Measurements from ENCODE around the gene MBD5. TPM values are rescaled to one million over a fixed set of nuclear protein-coding genes. Genes with fewer than 3 reads are reported as not detected.
A peak's percentile ranks its signal among the peaks of the same experiment; 100 is the strongest.
"Not testable (repeated sequence)": the region's sequence is repeated elsewhere in the genome, so short reads cannot be mapped to it uniquely, and the experiment has no call there.

Gene MBD5
- 11.4 and 14.5 TPM in 2 replicates for total RNA-seq (2014; rRNA removed; shearing (Covaris generic))

DNA sequence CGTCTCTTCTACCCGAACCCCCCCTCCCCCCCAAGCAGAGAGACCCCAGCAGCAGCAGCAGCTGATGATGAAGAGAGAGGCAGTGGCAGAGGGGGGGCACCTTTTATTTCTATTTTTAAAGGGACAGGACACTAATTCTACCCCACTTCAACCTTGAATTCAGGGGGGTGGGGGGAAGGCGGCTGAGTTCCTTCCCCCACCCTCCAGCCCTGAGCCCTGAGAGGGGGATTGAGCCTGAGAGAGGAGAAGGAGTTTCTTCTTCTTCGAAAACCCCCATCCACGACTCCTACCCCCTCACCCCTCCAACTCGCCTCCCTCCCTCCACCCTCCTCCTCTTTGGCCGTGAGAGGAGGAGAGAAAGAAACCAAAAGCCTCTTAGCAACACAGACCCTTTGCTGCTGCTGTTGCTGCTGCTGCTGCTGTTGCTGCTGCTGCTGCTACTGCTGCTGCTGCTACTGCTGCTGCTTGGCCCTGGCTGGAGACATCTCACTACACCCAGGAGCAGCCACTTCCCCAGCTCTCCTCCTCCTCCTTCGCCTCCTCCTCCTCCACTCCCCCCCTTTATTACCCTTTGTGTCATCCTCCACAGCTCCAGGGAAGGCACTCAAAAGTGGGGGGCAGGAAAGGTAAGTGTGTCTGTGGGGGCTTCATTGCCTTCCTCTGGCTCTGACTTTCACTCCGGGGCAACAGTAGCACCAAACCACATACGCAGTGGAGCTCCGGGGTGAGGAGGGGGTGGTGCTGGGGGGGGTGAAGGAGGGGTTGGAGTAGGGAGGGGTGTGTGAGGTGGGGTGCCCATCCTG, at the start of gene MBD5:
Gene MBD5 (plus strand): TSS at position 33 of the 803 bp plus-strand sequence.
- in situ Hi-C loops (cut with HindIII; ENCODE audit: low sequenced_read_pairs): no loop called here
- DNase-seq (ENCODE audit: low spot score): no peak

DNA sequence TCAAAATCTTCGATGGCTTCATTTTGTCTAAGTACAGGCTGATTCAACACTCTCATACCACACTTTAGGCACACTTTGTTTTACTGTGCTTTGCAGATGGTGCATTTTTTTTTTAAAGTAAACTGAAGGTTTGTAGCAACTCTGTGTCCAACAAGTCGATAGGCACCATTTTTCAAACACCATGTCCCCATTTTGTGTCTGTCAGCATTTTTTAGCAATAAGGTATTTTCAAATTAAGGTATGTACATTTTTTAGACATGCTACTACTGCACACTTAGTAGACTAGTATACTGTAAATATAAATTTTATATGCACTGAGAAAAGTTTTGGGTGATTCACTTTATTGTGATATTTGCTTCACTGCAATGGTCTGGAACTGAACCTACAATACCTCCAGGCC, 44.8 kb upstream of the MBD5 start:
- in situ Hi-C loops (cut with HindIII; ENCODE audit: low sequenced_read_pairs): no loop called here
- DNase-seq (ENCODE audit: low spot score): no peak

DNA sequence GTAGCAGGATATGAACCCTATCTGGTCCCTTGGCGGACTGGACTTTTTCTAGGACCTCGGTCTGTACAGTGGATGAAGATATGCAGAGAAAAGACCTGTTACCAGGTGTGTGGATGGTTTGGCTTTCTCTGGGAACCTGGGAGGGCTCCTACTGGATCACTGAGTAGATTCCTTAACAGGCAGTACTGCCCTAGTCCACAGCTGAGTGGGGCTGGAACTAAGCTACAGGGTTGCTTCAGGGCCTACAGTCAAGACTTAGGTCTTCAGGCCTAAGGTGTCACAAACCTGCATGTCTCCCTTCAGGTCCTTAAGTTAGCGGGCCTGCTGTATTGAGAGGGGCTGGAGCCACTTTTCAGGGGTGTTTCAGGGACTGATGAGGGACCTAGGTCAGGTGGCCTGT, 43.2 kb upstream of the MBD5 start:
- in situ Hi-C loops (cut with HindIII; ENCODE audit: low sequenced_read_pairs): no loop called here
- DNase-seq (ENCODE audit: low spot score): no peak

DNA sequence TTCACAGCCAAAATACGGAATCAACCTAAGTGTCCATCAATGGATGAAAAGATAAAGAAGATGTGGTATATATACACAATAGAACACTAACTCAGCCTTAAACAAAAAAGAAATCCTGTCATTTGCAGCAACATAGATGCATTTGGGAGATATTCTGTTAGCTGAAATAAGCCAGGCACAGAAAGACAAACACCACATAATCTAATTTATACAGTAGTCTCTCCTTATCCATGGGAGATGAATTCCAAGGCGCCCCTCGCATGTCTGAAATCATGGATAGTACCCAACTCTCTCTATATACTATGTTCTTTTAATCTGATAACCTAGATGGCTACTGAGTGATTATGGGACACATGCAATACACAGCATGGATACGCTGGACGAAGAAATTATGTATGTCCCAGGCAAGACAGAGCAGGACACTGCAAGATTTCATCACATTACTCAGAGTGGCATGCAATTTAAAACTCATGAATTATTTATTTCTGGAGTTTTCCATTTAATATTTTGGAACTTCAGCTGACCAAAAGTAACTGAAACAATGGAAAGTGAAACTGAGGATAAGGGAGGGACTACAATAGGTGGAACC, 39.9 kb upstream of the MBD5 start:
- in situ Hi-C loops (cut with HindIII; ENCODE audit: low sequenced_read_pairs): no loop called here

DNA sequence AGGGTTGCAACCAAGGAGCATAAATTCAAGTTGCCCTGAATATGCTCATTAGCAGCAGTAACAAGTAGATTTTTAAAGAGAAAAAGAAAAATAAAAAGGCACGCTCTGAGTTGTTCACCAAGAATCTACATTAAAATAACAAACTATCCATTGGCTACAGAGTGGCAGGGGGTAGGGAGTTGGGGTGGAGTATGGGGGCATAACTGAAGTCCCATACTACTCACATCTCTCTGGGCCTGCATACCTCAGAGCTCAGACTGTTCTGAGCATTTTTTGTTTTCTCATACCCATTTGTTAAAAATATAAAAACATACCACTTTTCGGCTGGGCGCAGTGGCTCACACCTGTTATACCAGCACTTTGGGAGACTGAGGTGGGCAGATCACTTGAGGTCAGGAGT, 31.8 kb upstream of the MBD5 start:
- no peak for DNase-seq (ENCODE audit: low spot score)
- in situ Hi-C loops (cut with HindIII; ENCODE audit: low sequenced_read_pairs): no loop called here

More for the DNA sequence above, 39.9 kb upstream of the MBD5 start:
- DNase-seq (ENCODE audit: low spot score): no peak

DNA sequence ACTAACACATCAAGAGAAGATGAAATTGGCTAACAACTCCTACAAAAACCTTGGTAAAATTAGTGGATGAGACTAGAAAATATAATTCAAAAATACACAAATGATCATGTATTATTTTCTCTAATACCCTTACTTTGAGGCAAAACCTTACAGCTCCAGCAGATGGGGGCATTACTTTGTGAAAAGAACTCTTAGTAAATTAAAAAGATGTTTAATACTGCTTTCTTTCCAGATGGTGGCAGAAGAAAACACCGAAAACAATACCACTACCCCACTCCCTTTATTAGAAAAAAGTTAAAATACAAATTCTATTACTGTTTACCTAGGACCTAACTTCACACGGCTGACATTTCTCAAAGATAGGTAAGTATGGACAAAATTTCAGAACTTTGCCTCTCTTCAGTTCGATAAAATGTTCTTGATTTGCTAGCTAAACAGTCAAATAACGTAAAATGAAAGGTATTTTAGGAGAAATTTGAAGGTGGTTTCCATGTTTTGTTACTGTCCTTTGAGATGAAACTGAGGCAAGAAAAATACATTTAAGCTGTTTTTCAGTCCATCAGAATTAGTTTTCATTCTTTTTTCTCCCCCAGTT, 31.0 kb upstream of the MBD5 start:
- in situ Hi-C loops (cut with HindIII; ENCODE audit: low sequenced_read_pairs): no loop called here
- peak; percentile 47 for DNase-seq (ENCODE audit: low spot score)

DNA sequence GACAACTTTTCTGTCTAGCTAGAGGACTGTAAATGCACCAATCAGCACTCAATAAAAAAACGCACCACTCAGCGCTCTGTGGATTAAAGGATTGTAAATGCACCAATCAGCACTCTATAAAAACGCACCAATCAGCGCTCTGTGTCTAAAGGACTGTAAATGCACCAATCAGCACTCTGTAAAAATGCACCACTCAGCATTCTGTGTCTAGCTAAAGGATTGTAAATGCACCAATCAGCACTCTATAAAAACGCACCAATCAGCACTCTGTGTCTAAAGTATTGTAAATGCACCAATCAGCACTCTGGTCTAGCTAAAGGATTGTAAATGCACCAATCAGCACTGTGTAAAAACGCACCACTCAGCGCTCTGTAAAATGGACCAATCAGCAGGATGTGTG, 25.9 kb upstream of the MBD5 start:
- DNase-seq (ENCODE audit: low spot score); in situ Hi-C loops (cut with HindIII; ENCODE audit: low sequenced_read_pairs): not testable (repeated sequence)

DNA sequence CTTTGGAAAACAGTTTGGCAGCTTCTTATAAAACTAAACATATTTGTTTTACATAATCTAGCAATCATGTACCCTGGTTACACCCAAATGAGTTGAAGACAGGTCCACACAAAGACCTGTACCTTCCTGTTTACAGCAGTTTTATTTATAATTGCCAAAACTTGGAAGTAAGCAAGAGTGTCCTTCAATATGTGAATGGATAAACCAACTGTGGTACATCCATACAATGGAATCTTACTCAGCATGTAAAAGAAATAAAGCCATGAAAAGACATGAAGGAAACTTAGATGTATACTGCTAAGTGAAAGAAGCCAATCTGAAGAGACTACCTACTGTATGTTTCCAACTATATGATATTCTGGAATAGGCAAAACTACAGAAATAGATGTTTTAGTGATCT, 24.1 kb upstream of the MBD5 start:
- in situ Hi-C loops (cut with HindIII; ENCODE audit: low sequenced_read_pairs): no loop called here

DNA sequence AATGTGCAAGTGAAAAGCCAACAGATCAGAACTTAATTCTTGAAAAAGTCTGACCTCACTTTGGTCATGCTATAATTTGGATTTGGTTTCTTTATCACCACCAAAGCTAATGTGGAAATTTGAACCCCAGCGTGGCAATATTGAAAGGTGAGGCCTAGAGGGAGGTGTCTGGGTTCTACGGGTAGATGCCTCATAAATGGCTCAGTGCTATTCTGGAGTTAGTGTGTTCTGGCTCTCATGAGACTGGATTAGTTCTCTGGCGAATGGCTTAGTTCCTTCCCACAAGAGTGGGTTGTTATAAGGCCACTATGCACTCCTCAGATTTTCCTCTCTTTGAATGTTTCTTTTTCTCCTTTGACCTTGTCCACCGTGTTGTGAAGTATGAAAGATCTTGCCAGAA, 22.7 kb upstream of the MBD5 start:
- no peak for DNase-seq (ENCODE audit: low spot score)
- in situ Hi-C loops (cut with HindIII; ENCODE audit: low sequenced_read_pairs): no loop called here

More for the DNA sequence above, 24.1 kb upstream of the MBD5 start:
- no peak for DNase-seq (ENCODE audit: low spot score)

DNA sequence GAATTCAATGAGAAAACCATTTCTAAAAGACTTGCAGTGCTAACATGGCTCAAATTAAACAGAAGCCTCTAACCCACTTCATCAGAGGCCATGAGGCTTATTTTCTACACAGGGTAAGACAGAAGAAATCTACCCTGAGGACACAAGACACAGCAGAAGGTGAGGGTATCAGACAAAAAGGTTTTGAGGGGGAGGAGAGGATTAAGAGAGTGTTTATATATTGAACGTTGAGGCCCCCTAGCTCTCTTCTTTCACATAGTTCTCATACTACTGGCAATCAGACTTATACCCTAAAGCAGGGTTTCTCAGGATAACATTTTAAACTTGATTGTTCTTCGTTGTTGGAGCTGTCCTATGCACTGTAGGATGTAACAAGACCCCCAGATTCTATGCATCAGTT, 21.8 kb upstream of the MBD5 start:
- no peak for DNase-seq (ENCODE audit: low spot score)
- in situ Hi-C loops (cut with HindIII; ENCODE audit: low sequenced_read_pairs): no loop called here

DNA sequence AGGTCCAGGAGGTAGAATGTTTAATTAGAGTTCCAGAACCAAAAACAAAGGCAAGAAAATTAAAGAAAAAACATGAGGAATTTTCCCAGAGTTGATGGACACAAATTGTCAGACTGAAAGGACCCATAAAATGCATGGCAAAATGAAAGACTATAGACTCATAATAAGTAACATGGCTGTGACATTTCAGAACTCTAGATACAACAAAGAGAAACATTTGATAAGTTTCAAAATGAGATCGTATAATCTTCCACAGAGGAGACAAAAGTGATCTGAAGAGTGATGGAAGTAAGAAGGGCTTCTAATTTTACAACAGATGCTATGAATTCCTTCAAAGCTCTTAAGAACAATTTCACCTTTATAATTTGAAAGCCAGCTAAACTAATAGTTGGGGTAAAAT, 20.8 kb upstream of the MBD5 start:
- in situ Hi-C loops (cut with HindIII; ENCODE audit: low sequenced_read_pairs): no loop called here
- no peak for DNase-seq (ENCODE audit: low spot score)

DNA sequence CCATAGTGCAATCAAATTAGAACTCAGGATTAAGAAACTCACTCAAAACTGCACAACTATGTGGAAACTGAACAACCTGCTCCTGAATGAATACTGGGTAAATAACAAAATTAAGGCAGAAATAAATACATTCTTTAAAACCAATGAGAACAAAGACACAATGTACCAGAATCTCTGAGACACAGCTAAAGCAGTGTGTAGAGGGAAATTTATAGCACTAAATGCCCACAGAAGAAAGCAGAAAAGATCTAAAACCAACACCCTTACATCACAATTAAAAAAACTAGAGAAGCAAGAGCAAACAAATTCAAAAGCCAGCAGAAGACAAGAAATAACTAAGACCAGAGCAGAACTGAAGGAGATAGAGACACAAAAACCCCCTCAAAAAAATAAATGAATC, 18.5 kb upstream of the MBD5 start:
- DNase-seq (ENCODE audit: low spot score); in situ Hi-C loops (cut with HindIII; ENCODE audit: low sequenced_read_pairs): not testable (repeated sequence)

DNA sequence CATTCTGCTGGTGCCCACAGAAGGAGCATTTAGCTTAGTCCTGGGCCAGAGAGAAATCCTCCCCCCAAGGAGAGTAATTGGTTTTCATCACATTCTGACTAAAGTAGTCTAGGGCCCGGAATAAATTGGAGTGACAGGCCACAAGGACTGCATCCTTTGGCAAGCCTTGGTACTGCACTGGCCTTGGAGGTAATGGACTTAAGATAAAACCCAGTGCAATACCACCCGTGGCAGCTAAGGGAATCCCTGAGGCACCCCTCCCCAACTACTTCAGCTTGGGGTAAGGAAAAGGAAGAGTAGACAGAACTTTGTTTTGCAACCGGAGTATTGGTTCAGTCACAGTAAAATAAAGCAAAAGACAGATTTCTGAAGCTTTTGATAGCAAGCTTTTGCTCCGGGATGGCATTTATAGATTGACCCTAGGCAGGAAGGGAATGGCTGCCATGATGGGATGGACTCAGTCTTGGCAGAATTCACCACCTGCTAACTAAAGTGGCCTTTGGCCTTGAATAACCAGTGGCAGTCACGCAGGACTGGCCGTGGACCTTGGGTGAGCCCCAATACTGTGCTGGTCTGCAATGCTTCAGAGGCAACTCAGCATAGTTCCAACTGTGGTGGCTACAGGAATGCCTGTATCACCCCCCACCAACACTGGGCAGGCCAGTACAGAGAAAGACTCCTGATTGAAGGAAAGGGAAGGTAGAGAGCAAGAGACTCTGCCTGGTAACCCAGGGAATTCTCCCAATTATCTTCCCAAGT, 14.5 kb upstream of the MBD5 start:
- DNase-seq (ENCODE audit: low spot score): no peak
- in situ Hi-C loops (cut with HindIII; ENCODE audit: low sequenced_read_pairs): no loop called here

DNA sequence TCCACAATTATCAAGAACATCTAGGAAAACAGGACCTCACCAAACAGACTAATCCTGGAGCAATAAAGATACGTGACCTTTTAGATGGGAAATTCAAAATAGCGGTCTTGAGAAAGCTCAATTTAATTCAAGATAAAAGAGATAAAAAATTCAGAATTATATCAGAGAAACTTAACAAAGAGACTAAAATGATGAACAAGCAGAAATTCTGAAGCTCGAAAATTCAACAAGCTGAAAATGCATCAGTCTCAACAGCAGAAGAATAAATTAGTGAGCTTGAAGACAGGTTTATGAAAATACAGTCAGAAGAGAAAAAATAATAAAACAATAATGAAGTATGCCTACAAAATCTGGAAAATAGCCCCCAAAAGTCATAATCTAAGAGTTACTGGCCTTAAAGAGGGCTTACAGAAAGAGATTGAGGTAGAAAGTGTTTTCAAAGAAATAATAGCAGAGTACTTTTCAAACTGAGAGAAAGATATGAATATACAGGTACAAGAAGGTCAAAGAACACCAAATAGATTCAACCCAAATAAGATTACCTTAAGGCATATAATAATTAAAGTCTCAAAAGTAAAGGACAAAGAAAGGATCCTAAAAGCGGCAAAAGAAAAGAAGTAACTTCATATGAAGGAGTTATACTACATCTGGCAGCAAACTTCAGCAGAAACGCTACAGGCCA, 13.5 kb upstream of the MBD5 start:
- in situ Hi-C loops (cut with HindIII; ENCODE audit: low sequenced_read_pairs): no loop called here
- DNase-seq (ENCODE audit: low spot score): no peak

DNA sequence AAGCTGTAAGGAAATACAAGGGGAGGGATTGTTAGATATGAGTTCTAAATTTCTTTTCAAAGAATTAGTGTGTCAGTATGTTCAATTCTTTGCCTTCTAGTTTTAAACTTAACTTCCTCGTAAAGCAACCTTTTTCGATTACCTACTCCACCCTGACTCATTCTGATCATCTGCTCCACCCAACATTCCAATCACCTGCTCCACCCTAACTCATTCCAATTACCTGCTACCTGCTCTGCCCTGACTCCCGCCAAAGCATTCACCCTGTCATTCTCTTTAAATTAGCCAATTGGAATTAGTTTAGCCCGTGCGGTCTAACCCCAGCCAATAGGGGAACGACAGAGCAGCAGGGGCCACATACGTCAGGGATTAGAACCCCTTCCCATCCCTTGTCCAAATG, 12.5 kb upstream of the MBD5 start:
- in situ Hi-C loops (cut with HindIII; ENCODE audit: low sequenced_read_pairs); DNase-seq (ENCODE audit: low spot score): not testable (repeated sequence)

DNA sequence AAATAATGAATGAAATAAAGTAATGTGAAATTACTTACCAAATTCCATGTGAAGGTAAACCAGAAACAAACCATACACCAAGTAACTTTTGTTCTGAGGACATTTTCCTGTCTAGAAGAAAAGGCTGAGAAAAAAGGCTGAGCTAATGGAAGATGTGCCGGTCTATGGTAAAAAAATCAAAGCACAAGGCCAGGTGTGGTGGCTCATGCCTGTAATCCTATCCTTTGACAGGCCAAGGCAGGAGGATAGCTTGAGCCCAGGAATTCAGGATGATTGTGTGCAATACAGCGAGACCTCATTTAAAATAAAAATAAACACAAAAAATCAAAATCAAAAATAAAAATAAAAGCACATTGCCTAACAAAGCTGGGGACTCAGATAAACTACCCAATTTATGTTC, 7.0 kb upstream of the MBD5 start:
- no peak for DNase-seq (ENCODE audit: low spot score)
- in situ Hi-C loops (cut with HindIII; ENCODE audit: low sequenced_read_pairs): no loop called here

DNA sequence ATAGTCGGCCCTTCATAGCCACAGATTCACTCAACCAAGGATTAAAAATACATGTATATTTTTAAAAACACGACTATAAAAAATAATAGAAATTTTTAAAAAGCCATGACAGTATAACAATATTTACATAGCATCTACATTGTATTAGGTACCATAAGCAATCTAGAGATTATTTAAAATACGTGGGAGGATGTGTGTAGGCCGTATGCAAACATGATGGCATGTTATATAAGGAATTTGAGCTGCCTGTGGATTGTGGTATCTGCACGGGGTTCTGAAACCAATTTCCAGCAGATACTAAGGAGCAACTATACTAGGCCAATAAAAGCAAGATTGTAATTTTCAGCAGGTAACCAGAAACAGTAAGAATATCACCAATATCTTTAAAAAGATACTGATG, 6.3 kb upstream of the MBD5 start:
- no peak for DNase-seq (ENCODE audit: low spot score)
- in situ Hi-C loops (cut with HindIII; ENCODE audit: low sequenced_read_pairs): no loop called here

DNA sequence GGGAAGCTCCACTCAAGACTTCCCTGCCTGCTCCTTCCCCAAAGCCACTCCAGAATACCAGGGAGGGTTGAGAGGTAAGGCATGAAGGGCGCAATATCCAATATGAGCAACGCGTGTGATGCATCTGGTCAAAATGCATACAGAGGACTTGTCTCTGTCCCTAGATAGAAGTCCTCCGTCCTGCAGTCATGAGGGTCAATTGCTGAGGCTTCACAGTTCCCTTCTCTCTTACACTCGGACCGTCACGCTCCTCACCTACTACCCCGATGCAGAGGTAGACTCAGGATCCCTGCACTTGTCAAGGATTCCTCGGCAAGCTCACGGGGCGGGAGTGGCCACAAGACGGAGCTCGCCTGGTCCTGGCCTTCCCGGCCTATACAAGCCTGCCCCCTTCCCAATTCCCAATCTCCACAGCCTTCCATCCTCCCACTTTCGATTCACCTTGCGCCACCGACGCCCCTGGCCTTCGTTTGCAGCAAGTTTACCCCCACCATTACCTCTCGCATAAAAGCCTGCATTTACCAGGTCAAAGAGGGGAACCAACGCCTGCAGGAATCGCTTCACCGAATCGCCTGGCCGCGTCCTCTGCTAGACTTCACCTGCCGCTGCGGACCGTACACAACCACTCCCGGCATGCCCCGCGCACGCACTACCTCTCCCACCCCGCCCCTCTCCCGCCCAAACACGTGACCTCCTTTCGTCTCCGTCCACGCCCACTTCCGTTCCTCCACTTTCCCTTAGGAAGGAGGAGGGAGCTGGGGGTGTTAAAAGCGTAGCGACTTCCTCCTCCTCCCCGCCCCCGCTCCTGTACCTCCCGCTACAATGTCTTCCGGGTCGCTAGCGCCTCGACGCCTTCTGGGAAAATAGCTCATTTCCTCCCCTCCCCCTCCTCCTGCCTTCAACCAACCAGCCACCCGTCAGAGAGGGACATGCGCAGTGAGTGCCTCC, 506 bp upstream of the MBD5 start, which contains the start of gene ORC4:
Gene ORC4 (minus strand): TSS at position 627 of the 948 bp plus-strand sequence. CDS start 44,779 bp downstream, outside the sequence.
- DNase-seq (ENCODE audit: low spot score): peak; percentile 100
- in situ Hi-C loops (cut with HindIII; ENCODE audit: low sequenced_read_pairs): no loop called here
